Stimulated activated CD4-positive, alpha-beta T cell treated with anti-CD3 and anti-CD28 coated beads, Interleukin-2, amount 100 ng/mL, for 24 hours (primary cell): ENCODE results near the gene PTPRS.

Experiments used
- DNase-seq, 2 donors: peaks; one replicate each; pipeline ENCODE4 v3.0.0-alpha.2; 2020

PTPRS gene

DNA sequence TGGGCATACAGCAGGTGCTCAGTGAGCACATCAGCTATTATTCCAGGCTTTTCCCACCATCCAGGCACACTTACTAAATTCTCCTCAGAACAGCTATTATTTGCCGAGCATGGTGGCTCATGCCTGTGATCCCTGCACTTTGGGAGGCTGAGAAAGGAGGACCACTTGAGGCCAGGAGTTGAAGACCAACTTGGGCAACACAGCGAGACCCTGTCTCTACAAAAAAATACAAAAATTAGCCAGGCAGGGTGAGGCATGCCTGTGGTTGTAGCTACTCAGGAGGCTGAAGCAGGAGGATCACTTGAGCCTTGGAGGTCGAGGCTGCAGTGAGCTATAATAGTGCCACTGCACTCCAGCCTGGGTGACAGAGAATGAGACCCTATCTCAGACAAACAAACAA, 35.4 kb downstream of the PTPRS start:
- no peak for DNase-seq

GRCh38 chr19:5304486-5304885, 36.1 kb downstream of the PTPRS start:
- no peak for DNase-seq

DNA sequence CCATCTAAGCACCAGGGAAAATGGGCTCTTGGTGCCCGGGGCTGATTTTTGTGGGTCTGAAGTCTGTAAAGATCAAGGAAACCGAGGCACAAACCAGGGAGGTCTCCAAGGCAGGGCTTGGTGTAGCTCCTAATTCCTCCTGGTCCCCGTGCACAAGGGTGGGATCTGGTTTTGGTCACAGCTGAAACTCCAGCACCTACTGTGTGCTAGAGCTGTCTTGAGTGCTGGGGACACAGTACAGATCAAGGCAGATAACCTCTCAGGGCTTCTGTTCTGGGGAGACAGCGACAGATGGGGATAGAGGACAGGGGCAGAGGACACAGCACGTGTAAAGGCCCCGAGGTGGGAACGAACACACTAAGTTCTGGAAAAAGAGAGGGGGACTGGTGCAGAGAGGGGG, 37.4 kb downstream of the PTPRS start:
- DNase-seq: no peak

DNA sequence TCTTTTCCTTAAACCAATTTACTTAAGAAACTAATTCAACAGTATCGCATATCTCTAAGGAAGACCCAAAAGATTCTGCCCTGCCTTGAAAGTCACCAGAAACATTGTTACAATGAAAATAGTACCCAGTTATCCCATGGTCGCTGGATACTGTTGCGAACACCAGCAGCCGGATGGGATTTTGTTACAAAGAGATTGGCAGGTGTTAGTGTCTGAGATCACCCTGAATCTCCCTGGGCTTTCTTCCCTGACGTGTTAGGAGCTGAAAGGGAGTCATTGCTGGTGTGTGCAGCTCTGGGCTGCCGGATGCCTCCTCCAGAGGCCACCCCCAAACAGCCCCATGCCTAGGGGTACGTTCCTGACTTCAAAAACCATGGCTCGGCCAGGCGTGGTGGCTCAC, 38.2 kb downstream of the PTPRS start:
- DNase-seq: no peak

- no peak for DNase-seq
These were observed 41.5 kb downstream of the PTPRS start for GRCh38 chr19:5299137-5299536.

- no peak for DNase-seq
These were observed 42.1 kb downstream of the PTPRS start for GRCh38 chr19:5298471-5298901.

DNA sequence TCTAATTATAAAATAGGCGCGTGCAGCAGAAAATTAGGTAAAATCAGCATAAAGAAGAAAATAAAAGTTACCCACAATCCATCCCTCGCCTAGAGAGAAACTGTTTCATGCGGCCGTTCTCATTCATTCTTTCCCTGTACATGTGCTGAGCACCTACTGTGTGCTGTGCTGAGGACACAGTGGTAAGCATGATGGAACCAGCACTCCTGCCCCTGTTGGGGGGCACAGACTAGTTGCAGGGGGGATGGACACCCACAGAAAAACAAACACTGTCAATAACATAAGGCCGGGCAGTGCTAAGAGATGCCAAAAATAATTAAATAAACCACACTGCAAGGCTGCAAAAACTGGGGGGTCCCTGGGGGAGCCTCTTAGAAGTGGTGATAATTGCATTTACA, 43.3 kb downstream of the PTPRS start:
- DNase-seq: no peak

DNA sequence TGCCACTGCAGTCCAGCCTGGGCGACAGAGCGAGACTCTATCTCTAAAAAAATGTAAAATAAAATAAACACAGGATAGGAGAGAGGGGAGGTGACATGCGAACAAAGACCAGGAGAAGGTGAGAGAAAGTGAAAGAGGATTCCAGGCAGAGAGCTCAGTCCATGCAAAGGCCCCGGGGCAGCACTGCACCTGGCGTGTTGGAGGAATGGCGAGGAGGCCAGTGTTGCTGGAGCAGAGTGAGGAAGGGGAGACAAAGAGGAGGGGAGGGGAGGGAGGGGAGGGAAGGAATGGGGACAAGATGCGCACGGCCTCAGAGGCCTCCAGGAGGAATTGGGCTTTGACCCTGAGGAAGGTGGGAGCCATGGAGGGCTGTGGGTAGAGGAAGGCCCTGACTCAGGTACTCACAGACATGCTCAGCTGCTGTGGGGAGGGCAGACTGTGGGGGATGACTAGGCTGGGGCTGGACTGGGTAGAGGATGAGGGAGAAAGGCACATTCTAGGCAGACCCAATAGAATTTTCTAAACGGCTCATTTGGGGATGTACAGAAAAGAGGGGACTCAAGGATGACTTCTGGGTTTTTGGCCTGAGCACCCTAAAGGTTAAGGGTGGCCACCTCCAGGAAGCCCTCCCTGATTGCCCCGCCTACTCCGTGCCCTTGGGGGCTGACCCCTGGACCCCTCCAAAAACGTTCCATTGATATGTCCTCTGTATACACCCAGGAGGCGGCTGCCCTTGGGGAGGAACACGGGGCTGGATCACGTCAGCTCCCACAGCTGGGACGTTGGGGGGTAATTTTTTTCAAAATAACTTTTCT, 43.9 kb downstream of the PTPRS start:
- DNase-seq: no peak

DNA sequence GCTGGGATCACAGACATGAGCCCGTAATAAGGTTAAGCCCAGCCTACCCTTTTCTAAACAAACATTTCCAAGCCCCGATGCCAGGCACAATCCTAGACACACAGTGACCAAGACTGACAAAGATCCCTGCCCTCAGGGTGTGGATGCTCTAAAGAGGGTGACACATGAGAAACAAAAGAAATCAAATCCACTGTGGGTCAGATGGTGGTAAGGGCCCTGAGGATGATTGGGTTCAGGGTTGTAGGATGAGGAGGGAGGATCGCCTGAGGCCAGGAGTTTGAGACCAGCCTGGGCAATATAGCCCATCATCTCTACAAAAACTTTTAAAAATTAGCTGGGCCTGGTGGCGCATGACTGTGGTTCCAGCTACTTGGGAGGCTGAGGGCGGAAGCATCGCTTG, 44.6 kb downstream of the PTPRS start:
- DNase-seq: no peak

- DNase-seq: no peak
These were observed 46.0 kb downstream of the PTPRS start for GRCh38 chr19:5294403-5295160.

DNA sequence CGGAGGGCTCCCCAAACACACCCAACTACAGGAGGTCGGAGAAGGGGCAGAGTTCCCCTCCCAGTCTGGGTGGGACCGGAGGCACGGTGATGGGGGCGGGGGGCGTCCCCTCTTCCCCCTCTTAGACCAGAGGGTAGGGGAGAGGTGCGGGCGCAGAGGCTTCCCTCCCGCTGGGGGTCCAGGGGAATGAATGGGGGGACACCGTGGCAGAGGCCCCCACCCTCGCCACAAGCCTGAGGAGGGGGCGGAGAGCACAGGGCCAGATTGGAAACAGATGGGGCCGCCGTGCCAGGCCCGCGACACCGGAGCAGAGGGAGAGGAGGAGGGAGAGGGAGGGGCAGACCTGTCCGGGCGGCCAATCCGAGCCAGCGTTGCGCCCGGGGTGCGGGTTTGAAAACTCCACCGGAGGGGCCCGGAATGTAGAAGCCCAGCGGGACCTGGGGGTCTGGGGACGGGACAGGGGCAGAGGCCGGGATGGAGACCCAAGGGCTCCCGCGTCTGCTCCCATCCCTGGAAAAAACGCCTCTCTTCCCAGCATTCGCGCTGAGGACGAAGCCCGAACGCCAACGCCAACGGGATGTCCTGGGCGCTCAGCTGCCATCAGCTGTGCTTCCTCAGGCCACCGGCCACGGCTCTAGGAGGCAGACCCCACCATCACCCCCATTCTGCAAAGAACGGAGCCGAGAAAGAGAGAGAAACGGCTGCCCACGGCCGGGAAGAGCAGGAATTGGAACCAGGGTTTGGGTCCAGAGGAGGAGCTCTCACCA, 46.8 kb downstream of the PTPRS start:
- no peak for DNase-seq

GRCh38 chr19:5292822-5293611, 47.6 kb downstream of the PTPRS start:
- DNase-seq: peak; percentile 58 to 61

GRCh38 chr19:5292453-5292821, 48.2 kb downstream of the PTPRS start:
- peak; percentile 24 to 25 for DNase-seq

DNA sequence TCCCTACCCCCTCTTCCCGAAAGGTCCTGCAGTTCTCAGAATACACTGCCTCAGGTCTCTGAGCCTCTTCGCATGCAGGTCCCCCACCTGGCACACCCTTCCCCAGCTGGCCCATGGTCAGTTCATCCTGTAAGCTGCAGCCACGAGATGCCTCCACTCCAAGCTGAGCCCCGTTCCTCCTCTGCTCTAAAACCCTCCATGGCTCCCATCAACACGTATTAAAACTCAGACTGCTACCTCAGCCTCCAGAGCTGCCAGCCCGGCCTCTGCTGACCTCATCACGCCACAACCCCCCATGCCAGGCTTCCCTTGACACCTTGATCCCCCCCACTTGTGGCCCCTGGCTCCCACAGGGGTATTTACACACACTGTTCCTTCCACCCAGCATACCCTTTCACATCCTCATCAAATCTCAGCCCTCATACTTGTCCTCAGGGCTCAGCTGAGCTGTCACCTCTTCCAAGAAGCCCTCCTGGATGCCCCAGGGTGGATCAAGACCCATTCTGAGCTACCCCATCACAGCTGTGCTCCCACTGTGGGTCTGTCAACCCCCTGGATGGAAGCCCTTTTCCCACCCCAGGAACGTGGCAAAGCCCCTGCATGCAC, 48.9 kb downstream of the PTPRS start:
- DNase-seq: no peak
